Stimulated activated CD4-positive, alpha-beta T cell treated with anti-CD3 and anti-CD28 coated beads, TNF-alpha, amount 100 ng/mL, for 4 hours (primary cell): ENCODE results near the gene TMEM147.
"Not testable (repeated sequence)": the region's sequence is repeated elsewhere in the genome, so short reads cannot be mapped to it uniquely, and the experiment has no call there.

ENCODE experiments used
- DNase-seq, 3 experiments: peaks; one replicate each; pipeline ENCODE4 v3.0.0-alpha.2; 2020; ENCODE audit warnings: low read depth in 3 of 3

The TMEM147 gene

DNA sequence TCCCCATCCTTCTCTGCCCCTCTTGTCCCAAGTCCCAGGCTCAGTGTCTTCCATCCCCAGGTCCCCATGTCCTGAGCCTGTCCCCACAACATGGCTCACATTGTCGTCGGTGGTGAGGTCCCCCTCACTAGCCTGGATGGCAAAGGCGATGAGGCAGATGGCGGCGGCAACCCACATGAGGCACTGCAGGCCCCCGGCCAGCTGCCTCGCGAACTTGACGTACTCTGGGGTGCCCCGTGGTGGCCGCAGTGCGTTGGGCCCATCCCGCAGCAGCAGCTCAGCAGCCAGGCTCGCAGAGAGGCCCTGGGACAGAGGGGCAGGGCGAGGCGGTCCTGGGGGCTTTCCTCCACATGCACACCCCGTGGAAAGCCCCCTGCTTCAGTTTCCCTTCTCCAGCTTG, 16.9 kb downstream of the TMEM147 start:
- no peak for DNase-seq

DNA sequence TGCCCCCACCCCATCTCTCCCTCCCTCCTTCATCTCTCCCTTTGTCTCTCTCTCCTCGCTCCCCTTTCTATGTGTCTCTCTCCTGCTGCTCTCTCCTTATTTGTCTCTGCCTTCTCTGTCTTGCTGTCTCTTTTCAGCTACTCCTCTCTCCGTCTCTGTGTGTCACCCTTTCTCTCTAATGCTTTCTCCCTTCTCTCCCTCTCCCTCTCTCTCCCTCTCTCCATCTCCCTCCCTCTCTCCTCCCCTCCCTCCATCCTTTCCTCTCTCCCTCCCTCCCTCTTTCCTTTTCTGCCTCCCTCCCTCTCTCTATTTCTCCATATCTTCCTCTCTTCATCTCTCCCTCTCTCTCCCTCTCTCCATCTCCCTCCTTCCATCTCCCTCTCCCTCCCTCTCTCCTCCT, 17.4 kb downstream of the TMEM147 start:
- no peak for DNase-seq

DNA sequence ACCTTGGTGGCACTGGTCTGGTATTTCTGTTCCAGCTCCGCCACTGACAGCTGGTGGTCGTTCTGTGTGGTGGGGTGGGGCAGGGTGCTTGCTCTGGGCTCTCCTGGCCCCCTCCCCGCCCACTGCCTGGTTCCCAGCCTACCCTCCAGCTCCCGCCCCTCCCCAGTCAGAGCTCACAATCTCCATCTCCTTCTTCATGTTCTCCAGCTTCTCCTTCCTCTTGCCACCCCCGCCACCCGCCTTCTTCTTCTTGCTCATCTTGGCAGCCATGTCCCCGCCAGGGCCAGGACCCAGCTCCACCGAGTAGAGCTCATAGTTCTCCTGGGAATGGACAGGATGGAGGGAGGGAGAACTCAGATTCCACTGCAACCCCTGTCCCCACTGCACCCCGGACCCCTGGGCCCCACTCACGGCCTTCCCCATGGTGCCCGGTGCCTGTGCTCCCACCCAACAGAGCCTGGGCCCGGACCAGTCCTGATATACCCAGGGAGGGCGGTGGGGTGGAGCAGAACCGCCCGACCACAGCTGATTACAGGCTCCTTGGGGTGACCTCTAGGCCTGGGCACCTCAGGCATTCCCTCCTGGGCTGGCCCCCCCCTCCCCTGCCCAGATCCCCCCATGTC, 17.9 kb downstream of the TMEM147 start, which contains the start of gene ATP4A:
Gene ATP4A, minus strand, starts transcription at position 452 of the 623 bp plus-strand sequence. Its CDS starts 29 bp downstream, at position 423.
- DNase-seq, result no peak

- DNase-seq, result no peak
Measured at GRCh38 chr19:35565016-35565856, 19.8 kb downstream of the TMEM147 start.

DNA sequence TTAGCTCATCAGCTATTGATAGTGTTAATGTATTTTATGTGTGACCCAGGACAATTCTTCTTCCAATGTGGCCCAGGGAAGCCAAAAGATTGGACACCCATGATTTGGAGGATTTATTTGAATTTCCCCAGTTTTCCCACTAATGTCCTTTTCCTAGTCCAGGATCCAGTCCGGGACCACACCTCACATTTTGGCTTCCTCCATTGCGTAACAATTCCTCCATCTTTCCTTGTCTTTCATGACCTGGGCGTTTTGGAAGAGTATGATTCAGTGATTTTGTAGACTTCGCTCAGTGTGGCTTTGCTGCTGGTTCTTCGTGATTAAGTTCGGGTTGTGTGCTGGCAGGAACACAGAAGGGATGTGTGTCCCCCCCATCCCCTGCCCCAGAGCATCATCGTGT, 21.3 kb downstream of the TMEM147 start:
- no peak for DNase-seq

GRCh38 chr19:35569281-35569781, 23.9 kb downstream of the TMEM147 start:
- DNase-seq, result no peak

DNA sequence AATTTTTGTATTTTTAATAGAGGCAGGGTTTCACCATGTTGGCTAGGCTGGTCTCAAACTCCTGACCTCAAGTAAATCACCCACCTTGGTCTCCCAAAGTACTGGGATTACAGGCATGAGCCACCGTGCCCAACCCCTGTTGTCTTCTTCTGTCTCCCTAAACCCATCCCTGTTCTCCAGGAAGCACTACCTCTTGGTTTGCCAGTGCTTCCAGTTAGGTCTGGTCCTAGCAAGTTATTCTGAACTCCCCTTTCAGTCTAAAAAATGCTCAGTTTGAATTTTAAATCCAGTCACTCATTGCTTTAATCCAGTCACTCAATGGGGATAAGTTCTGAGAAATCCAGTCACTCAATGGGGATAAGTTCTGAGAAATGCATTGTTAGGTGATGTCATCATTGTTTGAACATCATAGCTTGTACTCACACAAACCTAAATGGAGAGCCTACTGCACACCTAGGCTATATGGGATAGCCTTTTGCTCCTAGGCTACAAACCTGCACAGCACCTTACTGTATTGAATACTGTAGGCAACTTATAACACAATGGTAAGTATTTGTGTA, 26.1 kb downstream of the TMEM147 start:
- DNase-seq, result no peak

DNA sequence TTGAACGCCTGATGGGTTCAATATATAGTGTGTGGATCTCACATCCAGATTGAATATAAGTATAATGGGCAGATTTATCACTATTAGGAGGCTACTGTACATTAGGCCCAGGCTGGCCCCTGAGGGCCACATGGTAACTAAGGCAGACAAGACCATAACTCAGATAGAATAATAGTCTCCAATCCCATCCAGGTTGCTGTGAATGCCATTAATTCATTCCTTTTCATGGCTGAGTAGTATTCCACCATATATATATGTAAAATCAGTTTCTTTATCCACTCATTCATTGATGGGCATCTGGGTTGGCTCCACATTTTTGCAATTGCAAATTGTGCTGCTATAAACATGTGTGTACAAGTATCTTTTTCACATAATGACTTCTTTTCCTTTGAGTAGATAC, 32.5 kb downstream of the TMEM147 start:
- no peak for DNase-seq

- no peak for DNase-seq
Measured at GRCh38 chr19:35578707-35579106, 33.3 kb downstream of the TMEM147 start.

- DNase-seq, result no peak
Measured at GRCh38 chr19:35582760-35583159, 37.3 kb downstream of the TMEM147 start.

DNA sequence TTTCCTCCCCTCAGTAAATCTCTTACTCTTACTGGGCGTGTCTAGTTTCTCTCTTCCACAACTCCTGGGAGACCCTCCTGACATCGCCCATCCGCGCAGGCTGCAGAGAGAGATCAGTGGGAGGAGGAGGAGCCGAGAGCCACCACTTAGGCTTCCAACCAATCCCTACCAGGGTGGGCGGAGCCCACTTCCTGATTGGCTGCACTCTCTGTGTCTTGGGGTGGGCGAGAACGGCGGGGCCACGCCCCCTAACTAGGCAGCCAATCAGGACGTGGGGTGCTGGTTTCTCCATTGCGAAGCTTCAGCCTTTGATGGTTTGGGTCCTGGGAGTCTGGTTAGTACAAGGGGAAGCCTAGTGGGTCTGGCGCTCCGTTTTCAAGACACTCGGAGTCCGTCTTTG, 40.4 kb downstream of the TMEM147 start, which contains the start of gene PMIS2:
Gene PMIS2, plus strand, starts transcription at position 326 of the 400 bp plus-strand sequence. CDS start 87 bp downstream, outside the sequence.
- no peak for DNase-seq

DNA sequence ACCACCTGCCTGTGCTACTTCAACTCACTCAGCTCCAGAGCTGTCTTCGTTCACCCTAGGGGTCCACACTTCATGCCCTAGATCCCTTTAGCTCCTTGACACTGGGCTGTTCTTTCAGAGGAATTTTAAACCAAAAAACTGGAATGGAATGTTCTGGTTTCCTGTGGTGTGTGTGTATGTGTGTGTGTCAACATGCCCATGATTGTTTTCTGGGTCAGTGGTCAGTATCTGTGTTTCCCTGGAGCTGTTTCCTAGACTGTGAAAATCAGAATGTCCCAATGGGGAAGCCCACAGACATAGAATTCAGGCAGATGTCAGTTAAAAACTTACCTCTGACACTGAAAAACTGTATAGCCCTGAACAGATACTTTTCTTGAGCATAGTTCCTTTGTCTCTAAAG, 41.9 kb downstream of the TMEM147 start:
- no peak for DNase-seq

DNA sequence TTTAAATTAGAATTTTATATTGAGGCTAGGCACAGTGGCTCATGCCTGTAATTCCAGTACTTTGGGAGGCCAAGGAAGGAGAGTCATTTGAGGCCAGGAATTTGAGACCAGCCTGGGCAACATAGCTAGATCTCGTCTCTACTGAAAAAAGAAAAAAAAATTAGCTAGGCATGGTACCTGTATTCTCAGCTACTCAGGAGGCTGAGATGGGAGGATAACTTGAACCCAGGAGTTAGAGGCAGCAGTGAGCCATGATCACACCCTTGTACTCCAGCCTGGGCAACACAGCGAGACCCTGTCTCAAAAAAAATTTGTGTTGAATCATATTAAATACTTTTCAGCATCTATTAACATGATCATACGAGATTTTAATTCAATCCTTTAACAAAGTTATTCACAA, 45.4 kb downstream of the TMEM147 start:
- DNase-seq, result no peak

DNA sequence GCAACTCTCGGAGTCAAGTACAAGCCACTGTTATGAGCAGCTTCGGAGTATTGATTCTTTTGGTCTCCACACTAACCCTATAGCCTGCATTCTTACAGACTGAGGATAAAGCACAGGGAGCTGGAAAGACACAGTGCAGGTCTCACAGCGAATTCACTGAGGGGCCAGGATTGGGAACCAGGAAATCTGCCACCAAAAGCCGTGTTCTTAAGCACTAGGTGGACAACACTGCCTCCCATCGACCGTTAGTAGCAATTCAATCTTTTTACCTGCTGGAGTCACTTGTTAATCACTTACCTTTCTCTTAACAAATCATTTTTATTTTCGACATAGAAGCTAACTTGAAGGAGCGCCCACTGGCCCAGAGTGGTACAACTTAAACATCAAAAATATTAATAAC, 46.8 kb downstream of the TMEM147 start:
- DNase-seq, result no peak

DNA sequence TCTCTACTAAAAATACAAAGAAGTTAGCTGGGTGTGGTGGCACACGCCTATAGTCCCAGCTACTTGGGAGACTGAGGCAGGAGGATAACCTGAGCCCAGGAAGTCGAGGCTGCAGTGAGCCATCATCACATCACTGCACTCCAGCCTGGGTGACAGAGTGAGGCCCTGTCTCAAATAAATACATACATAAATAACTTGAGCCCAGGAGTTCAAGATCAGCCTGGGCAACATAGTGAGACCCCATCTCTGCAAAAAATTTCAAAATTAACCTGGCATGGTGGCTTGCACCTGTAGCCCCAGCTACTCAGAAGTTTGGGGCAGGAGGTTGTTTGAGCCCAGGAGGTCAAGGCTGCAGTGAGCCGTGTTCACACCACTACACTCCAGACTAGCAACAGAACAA, 49.6 kb downstream of the TMEM147 start:
- DNase-seq, result not testable (repeated sequence)

DNA sequence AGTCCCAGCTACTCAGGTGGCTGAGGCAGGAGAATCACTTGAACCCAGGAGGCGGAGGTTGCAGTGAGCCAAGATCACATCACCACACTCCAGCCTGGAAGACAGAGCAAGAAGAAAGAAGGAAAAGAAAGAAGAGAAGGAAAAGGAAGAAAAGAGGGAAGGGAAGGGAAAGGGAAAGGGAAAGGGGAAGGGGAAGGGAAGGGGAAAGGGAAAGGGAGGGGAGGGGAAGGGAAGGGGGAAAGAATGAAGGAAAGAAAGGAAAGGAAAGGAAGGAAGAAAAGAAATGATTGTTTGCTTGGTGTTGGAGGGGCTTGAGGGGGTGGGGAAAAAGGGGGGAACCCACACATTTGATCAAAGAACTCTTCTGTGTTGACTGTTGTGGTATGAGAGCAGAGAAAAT, 50.5 kb downstream of the TMEM147 start:
- DNase-seq, result no peak

- no peak for DNase-seq
Measured at GRCh38 chr19:35596366-35596999, 51.1 kb downstream of the TMEM147 start.
